IPS-NIHi7 (cell line): Measurements from ENCODE around the gene MAGI2.
"Not testable (repeated sequence)": the region's sequence is repeated elsewhere in the genome, so short reads cannot be mapped to it uniquely, and the experiment has no call there.

ENCODE experiments used
- DNase-seq: peaks from one replicate; pipeline ENCODE4 v3.0.0; 2012; ENCODE audit warnings: mixed read lengths; ENCODE audit errors: extremely low spot score

MAGI2 gene

GRCh38 chr7:79451580-79451979, 1.9 kb downstream of the MAGI2 start:
- no peak for DNase-seq

DNA sequence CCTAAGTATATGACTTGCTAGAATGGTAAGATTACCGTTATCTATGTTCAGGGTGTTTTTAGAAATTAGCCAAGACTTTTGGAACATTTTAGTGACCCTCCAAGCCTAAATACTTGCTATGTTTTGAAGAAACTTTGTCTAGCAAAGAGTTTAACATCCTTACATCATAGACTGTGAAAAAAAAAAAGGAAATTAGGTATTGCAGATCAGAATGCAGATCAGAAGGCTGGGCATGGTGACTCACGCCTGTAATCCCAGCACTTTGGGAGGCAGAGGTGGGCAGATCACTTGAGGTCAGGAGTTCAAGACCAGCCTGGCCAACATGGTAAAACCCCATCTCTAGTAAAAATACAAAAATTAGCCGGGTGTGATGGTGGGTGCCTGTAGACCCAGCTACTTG, 10.7 kb downstream of the MAGI2 start:
- DNase-seq = not testable (repeated sequence)

- DNase-seq = no peak
Observed at GRCh38 chr7:79436378-79436777, 17.1 kb downstream of the MAGI2 start.

GRCh38 chr7:79434867-79435266, 18.6 kb downstream of the MAGI2 start:
- no peak for DNase-seq

DNA sequence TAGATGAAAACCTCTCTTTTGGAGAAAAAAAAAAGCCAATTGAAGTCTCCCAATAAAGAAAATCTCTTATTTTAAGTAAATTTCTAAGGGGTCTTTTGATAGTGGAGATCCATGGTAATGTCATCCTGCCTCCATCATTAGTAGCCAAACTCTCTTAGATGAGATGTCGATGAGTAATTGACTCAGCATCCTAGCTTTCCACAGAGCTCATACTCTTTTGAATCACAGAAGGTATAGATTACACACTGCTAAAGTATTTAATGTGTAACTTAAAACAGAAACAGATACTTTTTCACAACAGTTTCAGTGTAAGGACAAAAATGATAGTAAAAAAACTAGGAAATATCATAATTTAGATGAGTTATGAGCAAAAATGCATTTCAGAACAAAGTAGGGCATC, 19.4 kb downstream of the MAGI2 start:
- DNase-seq = no peak

DNA sequence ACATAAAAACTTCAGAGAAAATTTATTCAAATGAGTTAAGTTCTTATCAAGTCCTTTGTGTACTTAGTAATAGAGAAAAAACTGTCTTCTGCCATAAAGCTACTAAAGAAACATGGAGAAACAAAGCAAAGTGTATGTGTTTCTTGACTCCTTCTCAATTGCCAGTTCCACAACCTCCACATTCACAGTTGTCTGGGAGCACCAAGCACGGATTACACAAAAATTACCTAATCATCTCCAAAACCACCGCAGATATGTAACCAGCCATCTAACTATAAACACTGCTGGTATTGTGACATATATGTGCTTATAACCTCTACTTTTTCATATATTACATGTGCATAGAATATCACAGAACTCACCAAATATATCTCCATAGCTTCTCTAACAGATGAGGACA, 23.1 kb downstream of the MAGI2 start:
- no peak for DNase-seq

GRCh38 chr7:79425665-79426064, 27.8 kb downstream of the MAGI2 start:
- no peak for DNase-seq

GRCh38 chr7:79421751-79422150, 31.7 kb downstream of the MAGI2 start:
- no peak for DNase-seq

- DNase-seq = no peak
Observed at GRCh38 chr7:79420464-79420863, 33.0 kb downstream of the MAGI2 start.

DNA sequence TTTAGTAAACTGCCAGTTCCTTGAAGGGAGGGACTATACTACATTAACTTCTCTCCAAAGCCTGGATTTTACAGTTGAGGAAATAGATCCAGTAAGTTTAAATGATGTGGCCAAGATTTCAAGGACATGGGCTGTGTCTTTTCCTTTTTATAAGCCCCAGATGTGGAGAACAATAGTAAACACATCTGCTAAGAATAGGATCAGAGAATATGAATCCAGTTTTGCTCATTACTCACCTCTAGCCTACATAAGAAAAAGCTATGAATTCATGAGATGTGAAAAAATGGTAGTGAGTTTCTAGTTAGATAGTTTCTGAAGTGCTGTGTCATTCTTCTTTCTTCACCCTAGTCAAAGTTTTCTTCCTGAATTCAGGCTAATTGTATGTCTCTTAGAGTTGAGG, 38.6 kb downstream of the MAGI2 start:
- DNase-seq = no peak

- no peak for DNase-seq
Observed at GRCh38 chr7:79412915-79413314, 40.6 kb downstream of the MAGI2 start.

- DNase-seq = no peak
Observed at GRCh38 chr7:79412438-79412837, 41.0 kb downstream of the MAGI2 start.

GRCh38 chr7:79410345-79410744, 43.1 kb downstream of the MAGI2 start:
- DNase-seq = no peak

DNA sequence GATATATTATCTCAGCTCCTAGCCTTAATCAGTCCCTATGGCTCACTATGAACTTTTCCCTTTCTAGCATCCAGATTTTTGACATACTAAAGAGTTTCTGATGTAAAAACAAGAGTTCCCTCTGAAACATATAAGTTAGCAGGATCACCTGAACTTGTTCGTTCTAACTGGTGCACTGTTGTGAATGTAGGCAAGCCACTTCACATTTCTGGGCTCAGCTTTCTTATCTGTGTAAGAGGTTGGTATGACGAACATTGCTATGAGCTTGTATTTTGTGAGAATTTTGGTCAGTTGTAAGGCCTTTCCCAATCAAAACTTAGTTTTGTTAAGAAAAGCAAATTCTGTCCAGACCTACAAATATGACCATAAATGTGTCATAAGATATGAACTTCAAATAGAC, 46.1 kb downstream of the MAGI2 start:
- DNase-seq = no peak

- no peak for DNase-seq
Observed at GRCh38 chr7:79406371-79406770, 47.1 kb downstream of the MAGI2 start.

DNA sequence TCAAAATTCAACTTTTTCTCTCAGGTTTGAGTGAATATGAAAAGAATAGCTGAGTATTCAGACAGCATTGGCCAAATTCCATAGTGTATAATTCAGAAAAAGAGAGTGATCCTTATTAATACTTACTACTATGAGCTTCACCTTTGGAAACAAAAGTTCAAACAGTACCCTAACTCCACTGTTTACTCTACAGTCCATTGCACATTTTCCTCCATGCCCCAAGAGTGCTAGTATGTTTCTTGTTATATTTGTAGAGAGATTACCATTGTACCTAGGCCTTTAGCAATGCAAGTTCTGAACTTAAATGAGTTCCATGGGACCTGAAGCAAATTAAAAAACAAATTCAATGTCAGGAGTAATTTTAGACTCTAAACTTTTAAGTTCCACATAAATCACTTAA, 48.1 kb downstream of the MAGI2 start:
- DNase-seq = no peak

GRCh38 chr7:79403879-79404278, 49.6 kb downstream of the MAGI2 start:
- no peak for DNase-seq

DNA sequence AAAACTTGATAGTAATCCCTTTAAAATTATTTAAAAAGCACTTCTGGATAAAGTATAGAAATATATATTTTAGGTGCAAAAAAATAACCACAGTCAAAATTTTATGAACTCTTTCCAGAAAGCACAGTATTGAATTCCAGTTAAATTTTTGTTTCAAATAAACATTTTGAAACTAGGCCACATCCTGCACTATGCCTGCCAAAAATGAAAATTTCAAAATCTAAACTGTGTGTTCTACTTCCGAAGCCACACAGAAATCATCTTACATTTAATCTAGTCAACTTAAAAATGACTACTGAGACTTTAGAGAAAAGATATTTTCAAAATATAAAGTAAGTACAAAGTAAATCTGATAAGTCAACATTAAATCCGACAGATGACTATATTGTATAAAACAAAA, 50.0 kb downstream of the MAGI2 start:
- no peak for DNase-seq

- no peak for DNase-seq
Observed at GRCh38 chr7:79401254-79401653, 52.2 kb downstream of the MAGI2 start.

GRCh38 chr7:79400222-79400621, 53.2 kb downstream of the MAGI2 start:
- no peak for DNase-seq

DNA sequence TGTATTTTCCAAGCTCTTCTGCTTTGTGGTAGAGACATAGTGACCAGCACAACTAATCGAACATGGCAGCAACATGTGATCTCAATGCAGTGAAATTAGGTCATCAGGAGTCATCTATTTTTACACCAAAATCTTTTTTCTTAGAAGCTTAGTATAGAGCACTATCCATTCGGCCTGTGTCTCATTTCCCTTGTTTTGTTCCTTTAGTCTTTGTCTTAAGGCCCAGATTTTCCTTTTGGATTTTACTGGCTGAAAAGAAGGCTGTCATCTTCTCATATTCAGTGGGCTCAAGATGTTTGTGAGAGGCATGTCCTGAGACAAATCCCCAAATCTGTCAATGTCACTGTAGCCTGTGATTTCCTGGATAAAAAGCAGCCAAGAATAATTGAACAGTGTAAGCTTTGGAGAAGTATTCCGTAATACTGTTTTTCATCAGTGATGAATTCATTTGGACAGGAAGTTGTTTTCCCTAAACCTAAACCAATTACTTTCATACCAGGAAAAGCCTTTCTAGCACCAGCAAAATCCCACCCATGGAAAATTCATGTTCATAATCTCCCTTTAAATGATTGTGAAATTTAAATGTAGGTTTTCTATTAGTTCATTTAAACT, 55.2 kb downstream of the MAGI2 start:
- DNase-seq = no peak

DNA sequence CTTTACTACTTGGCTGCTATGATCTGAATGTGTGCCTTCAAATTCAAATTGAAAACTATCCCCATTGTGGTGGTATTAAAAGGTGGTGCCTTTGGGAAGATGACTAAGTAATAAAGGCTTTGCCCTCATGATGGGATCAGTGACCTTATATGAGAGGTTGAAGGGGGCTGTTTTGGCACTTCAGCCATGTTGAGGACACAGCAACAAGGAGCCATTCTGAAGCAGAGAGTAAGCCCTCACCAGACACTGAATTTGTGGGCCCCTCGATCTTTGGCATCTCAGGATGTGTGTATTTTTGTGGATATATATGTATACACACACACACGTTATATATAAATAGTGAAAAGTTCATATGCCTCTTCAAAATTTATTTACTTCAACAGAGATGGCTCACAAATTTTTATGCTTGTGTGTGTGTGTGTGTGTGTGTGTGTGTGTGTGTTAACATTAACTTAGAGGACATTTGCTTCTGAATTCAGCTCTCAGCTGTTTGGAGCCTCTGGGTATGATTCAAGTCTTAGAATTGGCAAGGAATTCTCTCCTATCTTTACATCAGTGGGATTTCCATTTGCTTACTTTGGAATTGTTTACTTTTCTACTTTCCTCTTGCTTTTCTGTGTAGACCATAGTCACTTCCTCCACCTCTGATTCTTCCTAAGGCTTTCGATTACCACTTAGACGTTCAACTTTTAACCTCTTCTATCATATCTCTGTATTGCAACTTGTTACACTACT, 66.6 kb downstream of the MAGI2 start:
- no peak for DNase-seq

DNA sequence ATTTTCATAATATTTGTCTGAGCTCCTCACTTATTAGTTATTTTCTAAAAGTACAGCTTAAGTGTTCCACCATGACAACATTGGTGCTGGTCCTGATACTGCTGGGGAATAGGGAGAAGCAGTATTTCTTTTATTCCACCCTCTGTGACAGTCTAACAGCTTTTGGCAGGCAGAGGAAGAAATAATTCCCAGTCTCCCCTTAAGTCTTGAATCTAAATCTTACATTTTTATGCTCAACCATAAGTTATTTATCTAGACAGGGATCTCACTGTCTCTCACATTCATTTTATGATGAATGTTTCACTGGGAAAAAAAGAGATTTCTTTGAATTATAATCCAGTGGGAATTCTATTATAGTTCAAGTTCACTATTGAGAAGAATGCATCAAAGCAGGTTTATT, 71.5 kb downstream of the MAGI2 start:
- no peak for DNase-seq

DNA sequence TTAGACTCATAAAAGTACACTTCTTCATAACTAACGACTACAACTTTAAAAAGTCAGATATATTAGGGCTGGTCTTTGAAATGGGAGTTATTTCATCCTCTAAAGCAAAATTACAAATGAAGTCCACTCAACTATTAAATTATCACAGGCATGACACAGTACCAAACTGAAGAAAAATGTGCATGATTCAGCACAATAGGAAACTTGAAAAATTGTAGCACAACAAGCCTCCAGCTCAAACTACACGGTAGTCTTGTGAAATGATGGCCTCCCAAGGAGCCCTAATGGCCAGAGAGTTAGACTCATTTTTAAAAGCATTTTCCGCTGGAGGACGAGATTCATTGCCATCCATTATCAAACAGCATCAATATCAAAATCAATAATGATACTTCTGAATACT, 76.4 kb downstream of the MAGI2 start:
- DNase-seq = no peak
